NB4 (cell line): ENCODE data around the gene ULK1.

Experiments used
- DNase-seq: peaks from one replicate; pipeline ENCODE4 v3.0.0; 2010; ENCODE audit warnings: low read depth
- H3K4me3 ChIP-seq: one replicate; pipeline ENCODE4 v1.5.1; 2011; ENCODE audit warnings: mild to moderate bottlenecking, low read depth, low read length, moderate library complexity
- MYC ChIP-seq: IDR thresholded peaks from 2 replicates; pipeline ENCODE4 v1.6.1; 2011; ENCODE audit warnings: low read depth, low read length
- POLR2A ChIP-seq: IDR thresholded peaks from 2 replicates; pipeline ENCODE4 v1.6.1; 2011; ENCODE audit warnings: mild to moderate bottlenecking; ENCODE audit not compliant: insufficient read length; ENCODE audit errors: extremely low read depth
- TF ChIP-seq, protein P1 (sequence below): IDR thresholded peaks from one replicate; pipeline ENCODE4 v1.5.1; 2012; ENCODE audit warnings: low read depth, low read length
- TF ChIP-seq, protein P2 (sequence below): IDR thresholded peaks from 2 replicates; pipeline ENCODE4 v1.6.1; 2011; ENCODE audit warnings: low read depth, low read length

Gene ULK1

DNA sequence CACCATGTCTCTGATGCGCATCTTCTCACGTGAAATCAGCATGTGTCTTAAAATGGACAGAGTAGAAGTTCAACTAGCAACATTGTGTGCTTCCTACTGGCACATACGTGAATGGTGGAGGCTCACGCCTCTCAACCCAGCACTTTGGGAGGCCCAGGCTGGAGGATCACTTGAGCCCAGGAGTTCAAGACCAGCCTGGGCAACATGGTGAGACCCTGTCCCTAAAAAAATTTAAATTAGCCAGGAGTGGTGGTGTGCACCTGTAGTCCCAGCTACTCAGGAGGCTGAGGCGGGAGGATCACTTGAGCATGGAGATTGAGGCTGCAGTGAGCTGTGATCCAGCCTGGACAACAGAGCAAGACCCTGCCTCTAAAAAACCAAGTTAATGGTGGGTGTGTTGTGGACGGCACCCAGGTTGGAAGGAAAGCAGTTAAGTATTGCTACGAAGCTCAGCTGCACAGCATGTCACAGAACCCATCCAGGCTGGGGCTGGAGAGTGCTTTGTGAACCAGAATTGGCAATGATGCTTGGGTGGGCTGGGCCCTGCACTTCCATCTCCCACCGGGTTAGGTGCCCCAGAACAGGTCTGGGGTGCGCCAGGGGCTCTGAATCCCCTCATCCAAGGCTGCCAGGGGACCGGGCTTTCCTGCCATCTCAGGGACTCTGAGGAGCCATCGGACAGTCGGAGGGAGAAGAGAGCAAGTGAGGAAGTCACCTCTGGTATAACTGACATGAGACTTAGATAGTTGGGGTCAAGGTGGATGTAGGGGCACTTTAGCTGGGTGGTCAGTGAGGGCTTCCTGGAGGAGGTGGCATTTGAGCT is 33.0 kb upstream of the ULK1 start:
- TF ChIP-seq, protein P1, sequence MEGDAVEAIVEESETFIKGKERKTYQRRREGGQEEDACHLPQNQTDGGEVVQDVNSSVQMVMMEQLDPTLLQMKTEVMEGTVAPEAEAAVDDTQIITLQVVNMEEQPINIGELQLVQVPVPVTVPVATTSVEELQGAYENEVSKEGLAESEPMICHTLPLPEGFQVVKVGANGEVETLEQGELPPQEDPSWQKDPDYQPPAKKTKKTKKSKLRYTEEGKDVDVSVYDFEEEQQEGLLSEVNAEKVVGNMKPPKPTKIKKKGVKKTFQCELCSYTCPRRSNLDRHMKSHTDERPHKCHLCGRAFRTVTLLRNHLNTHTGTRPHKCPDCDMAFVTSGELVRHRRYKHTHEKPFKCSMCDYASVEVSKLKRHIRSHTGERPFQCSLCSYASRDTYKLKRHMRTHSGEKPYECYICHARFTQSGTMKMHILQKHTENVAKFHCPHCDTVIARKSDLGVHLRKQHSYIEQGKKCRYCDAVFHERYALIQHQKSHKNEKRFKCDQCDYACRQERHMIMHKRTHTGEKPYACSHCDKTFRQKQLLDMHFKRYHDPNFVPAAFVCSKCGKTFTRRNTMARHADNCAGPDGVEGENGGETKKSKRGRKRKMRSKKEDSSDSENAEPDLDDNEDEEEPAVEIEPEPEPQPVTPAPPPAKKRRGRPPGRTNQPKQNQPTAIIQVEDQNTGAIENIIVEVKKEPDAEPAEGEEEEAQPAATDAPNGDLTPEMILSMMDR = no peak
- TF ChIP-seq MYC (no peak), POLR2A (no peak)
- TF ChIP-seq, protein P2, sequence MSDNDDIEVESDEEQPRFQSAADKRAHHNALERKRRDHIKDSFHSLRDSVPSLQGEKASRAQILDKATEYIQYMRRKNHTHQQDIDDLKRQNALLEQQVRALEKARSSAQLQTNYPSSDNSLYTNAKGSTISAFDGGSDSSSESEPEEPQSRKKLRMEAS = no peak
- peak overlapping the region; percentile 16 for H3K4me3 ChIP-seq

DNA sequence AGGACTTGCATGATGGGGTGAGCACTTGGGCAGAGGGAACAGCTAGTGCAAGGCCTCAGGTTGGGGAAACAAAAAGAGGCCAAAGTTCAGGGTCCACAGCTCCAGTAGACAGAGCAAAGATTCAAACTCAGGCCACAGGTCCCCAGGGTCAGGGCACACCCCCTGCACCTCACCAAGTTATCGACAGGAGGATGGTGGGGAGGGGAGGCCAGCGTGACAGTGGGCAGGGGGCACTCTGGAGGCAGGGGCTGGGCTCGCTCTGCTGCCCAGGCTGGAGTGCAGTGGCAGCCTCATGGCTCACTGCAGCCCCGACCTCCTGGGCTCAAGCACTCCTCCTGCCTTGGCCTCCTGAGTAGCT is 32.4 kb upstream of the ULK1 start:
- H3K4me3 ChIP-seq = no peak overlapping the region
- DNase-seq = no peak
- TF ChIP-seq MYC = no peak

More for the DNA sequence above, 33.0 kb upstream of the ULK1 start:
- no peak for DNase-seq

DNA sequence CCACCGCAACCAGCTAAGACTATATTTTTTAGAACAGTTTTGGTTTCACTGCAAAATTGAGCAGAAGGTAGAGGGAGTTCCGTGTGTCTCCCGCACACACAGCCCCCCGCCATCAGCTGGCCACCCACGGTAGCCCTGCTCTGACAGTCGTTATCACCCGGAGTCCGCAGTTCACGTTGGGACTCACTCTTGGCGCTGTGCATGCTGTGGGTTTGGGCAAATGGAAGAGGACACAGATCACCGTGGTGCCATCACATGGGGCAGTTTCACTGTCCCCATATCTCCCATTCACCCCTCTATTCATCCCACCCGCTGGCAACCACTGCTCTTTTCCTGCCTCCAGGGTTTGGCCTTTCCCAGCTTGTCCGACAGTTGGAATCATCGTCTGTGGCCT is 31.8 kb upstream of the ULK1 start:
- no peak overlapping the region for H3K4me3 ChIP-seq
- no peak for DNase-seq
- TF ChIP-seq, protein P1 = no peak
- TF ChIP-seq MYC (no peak), POLR2A (no peak)
- TF ChIP-seq, protein P2 = no peak

DNA sequence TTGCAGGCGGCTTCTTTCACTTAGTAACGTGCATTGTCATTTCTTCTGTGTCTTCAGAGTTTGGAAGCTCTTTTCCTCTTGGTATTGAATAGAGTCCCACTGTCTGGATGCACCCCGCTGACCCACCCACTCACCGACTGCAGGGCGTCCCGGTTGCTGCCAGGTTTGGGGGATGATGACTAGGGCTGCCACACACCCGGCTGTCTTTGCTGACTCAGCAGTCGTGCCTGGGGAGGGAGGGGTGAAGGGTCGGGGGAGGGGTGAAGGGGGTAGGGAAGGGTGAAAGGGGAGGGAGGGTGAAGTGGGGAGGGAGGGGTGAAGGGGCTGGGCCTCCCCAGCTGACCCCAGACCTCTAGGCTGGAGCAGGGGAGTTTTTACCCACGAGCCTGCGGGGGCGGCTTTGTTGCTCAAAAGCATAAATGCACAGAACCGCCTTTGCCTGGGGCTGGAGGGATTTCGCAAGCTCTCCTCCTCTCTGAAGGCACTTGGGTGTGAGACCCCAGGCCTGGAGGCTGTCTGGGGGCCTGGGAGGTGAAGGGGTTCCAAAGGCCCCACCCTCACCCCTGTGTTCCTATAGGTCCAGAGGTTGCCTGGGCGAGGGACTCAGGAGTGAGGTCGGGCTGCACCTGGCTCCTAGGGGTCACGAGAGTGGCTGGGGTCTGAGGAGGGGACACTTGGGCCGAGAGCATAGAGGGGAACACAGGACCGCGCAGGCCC is 31.3 kb upstream of the ULK1 start:
- peak; percentile 93 for DNase-seq
- no peak overlapping the region for H3K4me3 ChIP-seq
- TF ChIP-seq POLR2A (no peak), MYC (no peak)
- TF ChIP-seq, protein P2 = no peak
- TF ChIP-seq, protein P1 = no peak

DNA sequence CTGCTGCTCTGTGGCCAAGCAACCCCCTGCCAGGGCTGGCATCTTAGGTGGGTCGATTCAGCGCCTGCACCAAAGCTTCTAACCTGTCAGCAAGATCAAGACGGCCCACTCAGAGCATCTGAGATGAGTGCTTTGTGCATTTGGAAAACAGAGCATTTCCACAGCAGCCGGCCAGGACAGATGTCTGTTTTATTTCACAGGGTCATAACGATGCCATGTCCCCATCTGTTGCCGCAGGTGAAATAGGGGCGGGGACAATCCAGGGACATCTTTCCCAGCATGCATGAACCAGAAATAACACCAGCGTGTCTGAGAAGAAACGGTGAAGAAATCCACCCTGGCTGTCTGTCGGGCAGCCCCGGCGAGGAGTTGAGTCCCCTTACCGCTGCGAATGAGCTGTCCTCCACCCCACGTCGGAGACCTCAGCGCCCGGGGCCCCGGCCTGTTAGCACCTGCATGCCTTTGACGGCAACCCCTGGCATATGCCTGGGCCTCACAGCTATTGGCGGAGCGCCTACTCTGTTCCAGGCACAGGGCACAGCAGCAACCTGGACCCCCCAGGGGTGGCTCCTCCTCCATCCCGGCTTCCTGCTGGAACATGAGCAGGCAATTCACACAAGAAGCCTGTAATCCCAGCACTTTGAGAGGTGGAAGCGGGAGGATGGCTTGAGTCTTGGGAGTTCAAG is 30.6 kb upstream of the ULK1 start:
- H3K4me3 ChIP-seq = no peak overlapping the region
- peak; percentile 3 for DNase-seq
- TF ChIP-seq MYC (no peak), POLR2A (no peak)
- TF ChIP-seq, protein P1 = no peak
- TF ChIP-seq, protein P2 = no peak

DNA sequence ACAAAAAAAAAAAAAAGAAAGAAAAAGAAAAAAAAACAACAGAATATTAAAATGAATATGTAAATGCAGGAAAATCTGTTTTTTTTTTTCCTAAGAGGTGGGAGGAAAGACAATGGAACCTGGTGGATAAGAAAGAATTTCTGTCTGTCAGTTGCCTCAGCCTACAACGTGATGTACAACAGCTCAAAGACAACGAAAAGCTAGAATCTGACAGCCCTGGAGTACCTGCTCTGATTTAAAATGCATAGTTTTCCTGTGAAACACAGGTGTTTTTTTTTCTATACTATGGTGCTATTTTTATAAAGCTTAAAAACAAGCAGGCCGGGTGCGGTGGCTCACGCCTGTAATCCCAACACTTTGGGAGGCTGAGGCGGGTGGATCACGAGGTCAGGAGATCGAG is 30.0 kb upstream of the ULK1 start:
- no peak for DNase-seq
- TF ChIP-seq, protein P1 = no peak
- TF ChIP-seq, protein P2 = no peak
- TF ChIP-seq MYC = no peak
- no peak for TF ChIP-seq POLR2A
- no peak overlapping the region for H3K4me3 ChIP-seq
